K562 (cell line): ENCODE results near the gene H2BK1. TPM values are rescaled to one million over a fixed set of nuclear protein-coding genes. Genes with fewer than 3 reads are reported as not detected.
A peak's percentile ranks its signal among the peaks of the same experiment; 100 is the strongest.

Source experiments
- BCLAF1 ChIP-seq, 2 experiments: fragments of 450-650 bp in 1 of 2; IDR thresholded peaks; 2 replicates each; pipeline ENCODE4 v1.6.1; 2011 to 2017; ENCODE audit warnings: low read depth in 2 of 2, antibody characterized with exemption in 1 of 2, borderline replicate concordance in 1 of 2, low read length in 1 of 2, mild to moderate bottlenecking in 1 of 2, mixed read lengths in 1 of 2; ENCODE audit not compliant: control insufficient read depth in 1 of 2
- BCOR ChIP-seq: fragments of 450-650 bp; IDR thresholded peaks from 2 replicates; pipeline ENCODE4 v1.6.1; 2016
- CC2D1A ChIP-seq: fragments of 450-650 bp; IDR thresholded peaks from 2 replicates; pipeline ENCODE4 v1.6.1; 2017; ENCODE audit warnings: mild to moderate bottlenecking
- FIP1L1 ChIP-seq: fragments of 200-400 bp; formaldehyde crosslinking; IDR thresholded peaks from 2 replicates; pipeline ENCODE4 v1.6.1; 2018; ENCODE audit warnings: mild to moderate bottlenecking, low read depth, low read length; ENCODE audit not compliant: poor library complexity, severe bottlenecking
- KDM1A ChIP-seq, 2 experiments: fragments of 450-650 bp; IDR thresholded peaks; 2 replicates each; pipeline ENCODE4 v1.6.1; 2016; ENCODE audit warnings: mild to moderate bottlenecking in 2 of 2
- KLF1 ChIP-seq: fragments of 450-650 bp; IDR thresholded peaks from 2 replicates; pipeline ENCODE4 v1.6.1; 2016; ENCODE audit warnings: missing genetic modification characterization, missing compliant biosample characterization
- MLLT1 ChIP-seq, 2 experiments: fragments of 450-650 bp; IDR thresholded peaks; 2 replicates each; pipeline ENCODE4 v1.6.1; 2016
- PRDM10 ChIP-seq: fragments of 450-650 bp; IDR thresholded peaks from 2 replicates; pipeline ENCODE4 v1.6.1; 2018; ENCODE audit not compliant: partially characterized antibody
- RFX5 ChIP-seq: IDR thresholded peaks from 2 replicates; pipeline ENCODE4 v1.6.1; 2011; ENCODE audit warnings: low read depth, mild to moderate bottlenecking, improper control_type of control experiment, low read length
- TAL1 ChIP-seq: fragments of 450-650 bp; IDR thresholded peaks from 2 replicates; pipeline ENCODE4 v1.6.1; 2016; ENCODE audit warnings: mild to moderate bottlenecking
- TBP ChIP-seq: optimal IDR thresholded peaks from 2 replicates; pipeline ENCODE3; 2011; ENCODE audit warnings: low read depth, low read length, improper control_type of control experiment
- VEZF1 ChIP-seq: fragments of 200-800 bp; sonication (Bioruptor generic); IDR thresholded peaks from 2 replicates; pipeline ENCODE4 v1.6.1; 2017; ENCODE audit warnings: missing genetic modification characterization, missing compliant biosample characterization
- ZNF175 ChIP-seq: fragments of 200-800 bp; sonication (Bioruptor generic); IDR thresholded peaks from 2 replicates; pipeline ENCODE4 v1.6.1; 2016; ENCODE audit warnings: low read depth, mild to moderate bottlenecking, missing genetic modification characterization, missing compliant biosample characterization
- ZNF282 ChIP-seq: sonication (generic); formaldehyde crosslinking; IDR thresholded peaks from 2 replicates; pipeline ENCODE4 v1.8.1; 2023; ENCODE audit warnings: missing genetic modification reagents
- ZNF668 ChIP-seq: fragments of 250-450 bp; sonication (Bioruptor Pico); IDR thresholded peaks from 2 replicates; pipeline ENCODE4 v1.8.0; 2022; ENCODE audit warnings: mild to moderate bottlenecking, inconsistent platforms
- polyA plus RNA-seq, 8 experiments: library from polyadenylated mRNA; depleted of rRNA in 4 of 8; stranded (reverse) in 5 of 8; unstranded in 3 of 8; fragments of >200 nt; fragmentation: Nextera tagmentation in 2 of 8; fragmentation: Illumina TruSeq in 1 of 8; extraction: Ambion mirVana in 2 of 8; extraction: Trizol in 1 of 8; gene quantifications; 2 replicates each; pipeline versions ENCODE4 v1.2.1 to v1.2.3, GENCODE V29; 2011 to 2014; ENCODE audit warnings: inconsistent platforms in 1 of 8, missing spikeins in 1 of 8
- total RNA-seq, 7 experiments: library from RNA; depleted of rRNA in 6 of 7; stranded (reverse); fragments of >200 nt in 6 of 7; fragmentation: Illumina TruSeq in 2 of 7; extraction: Trizol in 2 of 7; gene quantifications; 2 replicates each; pipeline versions ENCODE4 v1.2.1 to v1.2.3, GENCODE V29; 2011 to 2021; ENCODE audit warnings: low replicate concordance in 1 of 7

The H2BK1 gene
- total and polyA plus RNA-seq, 9 of the 15 experiments (the other 6 are each of a cell fraction or from before 2014, with no cell fraction given), result not detected

- TF ChIP-seq VEZF1 (CRISPR knock-in tag) (peak; percentile 83), TBP (peak; percentile 88), CC2D1A (no peak; the same call in 1 of the 2 replicates), BCOR (peak; percentile 34), TAL1 (no peak; the same call in 1 of the 2 replicates), ZNF282 (CRISPR knock-in tag) (no peak), FIP1L1 (peak; percentile 27), KLF1 (tag) (peak; percentile 38; the same call in 1 of the 2 replicates), ZNF668 (CRISPR knock-in tag) (no peak), PRDM10 (peak; percentile 86), MLLT1 (IDR thresholded peaks at IDR 0.05) (peak; percentile 59 to 77), ZNF175 (CRISPR knock-in tag) (no peak), KDM1A (IDR thresholded peaks at IDR 0.05) (no peak), BCLAF1 (IDR thresholded peaks at IDR 0.05; ENCODE audit: borderline replicate concordance in 1 of 2, control insufficient read depth in 1 of 2, low read depth in 2 of 2, low read length in 1 of 2) (no peak), RFX5 (peak; percentile 48; the same call in 1 of the 2 replicates)
Measured at GRCh38 chr7:151226875-151227782, 16.8 kb upstream of the H2BK1 start, which contains the start of gene ABCF2 (continued).
